ENCODE data around the gene AATK.

AATK gene
- total RNA-seq = 0.71 to 10.1 (median 1.3) reads per million in 4 experiments

DNA sequence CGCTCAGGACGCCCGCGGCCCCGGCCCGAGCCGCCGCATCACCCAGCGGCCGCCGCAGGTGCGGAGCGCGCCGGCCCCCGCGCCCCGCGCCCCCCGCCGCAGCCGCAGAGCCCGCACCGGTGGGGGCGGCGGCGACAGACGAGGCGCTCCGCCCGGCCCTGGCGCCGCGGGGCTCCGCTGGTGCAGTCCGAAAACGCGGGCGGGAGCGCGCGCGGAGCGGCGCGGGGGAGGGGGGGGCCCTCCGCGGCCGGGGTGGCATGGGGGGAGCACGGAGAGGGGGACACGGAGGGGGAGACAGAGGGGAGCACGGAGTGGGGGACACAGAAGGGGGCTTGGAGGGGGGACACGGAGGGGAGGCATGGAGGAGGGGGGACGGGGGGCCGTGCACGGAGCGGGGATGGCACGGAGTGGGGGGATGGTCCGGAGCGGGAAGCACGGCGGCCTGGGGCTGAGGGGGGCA, at the start of gene AATK:
TSS of gene AATK (minus strand) at position 189 of the 460 bp plus-strand sequence. CDS start 229 bp downstream, outside the sequence.
- DNase-seq = no peak

DNA sequence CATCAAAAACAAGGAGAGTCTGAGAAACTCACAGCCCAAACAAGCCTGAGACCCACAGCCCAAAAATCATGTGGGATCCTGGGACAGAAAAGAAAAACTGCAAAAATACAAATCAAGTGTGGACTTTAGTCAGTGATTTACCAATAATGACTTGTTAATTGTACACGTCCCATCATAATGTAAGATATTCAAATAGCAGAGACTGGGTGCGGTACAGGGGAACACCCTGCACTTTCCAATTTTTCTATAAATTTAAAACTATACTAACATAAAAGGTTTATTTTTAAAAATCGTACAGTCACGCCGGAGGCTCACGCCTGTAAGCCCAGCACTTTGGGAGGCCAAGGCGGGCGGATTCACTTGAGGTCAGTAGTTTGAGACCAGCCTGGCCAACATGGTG, 48.0 kb upstream of the AATK start:
- no peak for DNase-seq

GRCh38 chr17:81212365-81212764, 46.3 kb upstream of the AATK start:
- no peak for DNase-seq

DNA sequence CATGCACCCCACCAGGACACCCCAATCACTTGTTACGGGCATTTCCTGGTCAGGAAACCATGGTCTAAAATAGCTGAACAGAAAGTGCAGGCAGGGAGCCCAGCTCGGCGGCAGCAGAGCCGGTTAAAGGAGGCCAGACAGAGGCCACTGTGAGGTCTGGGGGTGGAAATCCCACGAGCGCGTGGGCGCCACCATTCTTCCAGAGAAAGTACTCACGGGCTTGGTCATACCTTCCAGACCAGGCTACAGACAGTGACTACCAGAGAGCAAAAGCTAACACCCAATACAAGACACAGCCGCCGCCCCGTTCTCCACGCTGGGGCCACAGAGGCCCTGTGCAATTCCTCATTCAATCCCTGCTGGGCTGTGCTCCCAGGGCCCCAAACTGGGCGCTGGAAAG, 44.8 kb upstream of the AATK start:
- DNase-seq = no peak

GRCh38 chr17:81210466-81210865, 44.4 kb upstream of the AATK start:
- DNase-seq = no peak

- DNase-seq = no peak
Observed at GRCh38 chr17:81209141-81209540, 43.1 kb upstream of the AATK start.

DNA sequence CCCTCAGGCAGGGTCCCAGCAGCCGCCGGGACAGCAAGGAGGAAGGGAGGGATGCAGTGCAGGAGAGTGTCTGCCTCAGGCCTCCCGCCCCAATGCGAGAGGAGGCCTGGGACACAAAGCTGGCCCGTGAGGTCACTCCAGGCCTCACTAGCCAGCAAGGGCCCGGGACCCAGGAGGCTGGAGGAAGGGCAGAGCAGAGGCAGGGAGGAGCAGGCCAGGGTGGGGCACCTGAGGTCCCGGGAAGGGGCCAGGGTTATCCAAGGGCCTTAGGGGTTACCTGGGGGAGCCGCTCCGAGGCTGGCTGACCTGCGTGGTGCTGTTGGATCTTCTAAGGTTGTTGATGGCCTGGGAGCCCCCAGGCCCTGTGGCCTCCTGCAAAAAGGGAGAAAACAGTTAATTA, 42.6 kb upstream of the AATK start:
- DNase-seq = no peak

DNA sequence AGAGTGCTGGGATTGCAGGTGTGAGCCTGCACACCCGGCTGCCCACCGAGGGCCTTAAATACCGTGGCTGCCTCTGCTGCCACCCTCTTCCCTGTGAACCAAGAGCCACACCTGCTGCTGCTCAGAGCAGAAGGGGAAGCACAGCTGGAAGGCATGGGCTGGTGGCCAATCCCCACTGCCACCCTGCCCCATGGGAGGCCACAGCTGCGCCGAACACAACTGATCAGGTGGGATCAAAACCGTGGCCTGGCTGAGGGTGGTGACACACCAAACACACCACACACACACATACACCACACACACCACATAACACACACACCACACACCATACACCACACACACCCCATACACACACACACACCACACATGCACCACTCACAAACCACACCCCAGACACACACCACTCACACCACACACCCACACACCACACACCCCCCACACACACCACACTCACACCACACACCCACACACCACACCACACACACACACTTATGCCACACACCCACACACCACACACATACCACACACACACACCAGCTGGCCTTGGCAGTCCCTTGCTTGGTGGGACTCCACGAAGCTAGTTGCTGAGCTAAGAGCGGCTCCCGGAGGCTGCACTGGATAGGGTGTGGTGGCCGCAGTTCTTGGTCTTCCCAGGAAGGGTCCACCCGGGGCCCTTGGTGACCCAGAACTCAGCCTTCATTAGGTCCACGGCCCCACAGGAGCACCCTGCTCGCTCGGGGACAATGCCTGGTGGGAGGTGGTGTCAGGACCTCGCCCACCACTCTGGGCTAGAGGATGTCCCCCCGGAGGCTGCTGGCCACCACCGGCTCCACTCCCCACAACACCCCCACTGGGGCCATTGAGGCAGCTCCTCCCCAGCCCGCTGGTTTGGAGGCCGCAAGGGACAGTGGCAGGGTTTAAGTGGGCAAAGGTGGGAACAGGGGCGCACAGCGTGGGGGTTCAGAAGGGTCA, 41.9 kb upstream of the AATK start:
- no peak for DNase-seq

DNA sequence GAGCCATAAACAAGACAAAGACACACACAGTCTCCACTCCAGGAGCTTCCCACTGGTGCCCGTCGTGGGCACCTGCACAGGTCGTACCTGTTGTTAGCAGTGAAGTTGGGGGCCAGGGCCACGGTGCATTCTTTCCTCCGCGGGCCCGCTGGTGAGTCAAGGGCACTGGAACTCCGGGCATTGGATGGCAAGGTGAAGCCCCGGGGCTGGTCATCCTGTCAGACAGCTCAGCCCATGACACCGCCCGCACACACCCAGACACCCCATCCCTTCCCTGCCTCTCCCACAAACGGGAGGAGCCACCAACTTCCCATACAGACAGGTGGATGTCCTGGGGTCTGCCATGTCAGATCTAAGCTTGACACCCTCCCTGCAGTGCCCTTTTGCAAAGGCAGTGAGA, 40.6 kb upstream of the AATK start:
- no peak for DNase-seq

DNA sequence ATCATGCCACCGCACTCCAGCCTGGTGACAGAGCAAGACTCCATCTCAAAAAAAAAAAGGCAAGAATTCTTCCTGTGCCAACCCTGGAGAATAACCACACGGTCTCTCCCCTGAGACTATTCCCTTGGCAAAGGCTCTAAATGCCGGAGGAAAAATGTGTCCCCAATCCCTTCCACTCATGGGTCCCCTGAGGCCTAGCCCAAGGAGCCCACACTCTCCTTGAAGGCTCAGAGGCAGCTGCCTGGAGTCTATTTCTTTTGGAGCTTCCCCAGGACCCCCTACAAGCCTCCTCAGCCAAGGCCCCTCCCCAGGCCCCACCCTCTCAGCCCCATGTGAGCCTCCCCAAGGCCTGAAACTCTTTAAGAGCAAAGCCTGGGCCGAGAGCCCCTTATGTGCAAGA, 40.1 kb upstream of the AATK start:
- no peak for DNase-seq

- DNase-seq = no peak
Observed at GRCh38 chr17:81204578-81204977, 38.6 kb upstream of the AATK start.

DNA sequence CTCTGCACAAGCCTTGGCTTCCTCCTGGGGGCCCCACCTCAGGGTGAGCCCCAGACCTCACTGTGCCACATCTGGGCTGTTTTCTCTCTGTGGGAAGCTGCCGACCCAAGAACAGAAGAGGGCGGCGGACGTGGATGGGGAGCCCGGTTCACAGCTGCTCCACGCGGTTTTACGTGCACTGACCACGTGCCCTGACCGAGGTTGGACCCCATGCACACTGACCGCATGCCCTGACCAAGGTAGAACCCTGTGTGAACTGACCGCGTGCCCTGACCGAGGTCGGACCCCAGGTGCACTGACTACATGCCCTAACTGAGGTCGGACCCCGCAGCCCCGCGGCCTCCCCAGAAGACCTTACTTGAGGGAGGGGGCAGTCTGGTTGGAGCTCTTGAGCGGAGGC, 37.1 kb upstream of the AATK start:
- DNase-seq = no peak

DNA sequence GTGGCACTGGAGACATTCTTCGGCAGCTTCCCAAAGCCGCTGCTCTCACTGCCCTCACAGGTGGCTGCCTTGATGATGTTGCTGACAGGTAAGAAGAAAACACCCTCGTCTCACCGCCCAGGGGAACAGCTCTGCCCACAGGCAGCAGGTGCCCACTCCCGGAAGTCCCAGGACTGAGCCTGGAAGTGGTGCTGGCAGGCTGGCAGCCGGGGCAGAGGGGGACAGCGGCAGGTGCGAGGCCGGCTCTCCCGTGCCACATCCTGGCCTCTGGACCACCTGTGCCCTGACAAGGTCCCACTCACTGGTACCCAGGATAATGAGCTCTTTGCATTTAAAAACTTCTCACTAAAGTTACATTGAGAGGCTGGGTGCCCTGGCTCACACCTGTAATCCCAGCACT, 36.3 kb upstream of the AATK start:
- no peak for DNase-seq

DNA sequence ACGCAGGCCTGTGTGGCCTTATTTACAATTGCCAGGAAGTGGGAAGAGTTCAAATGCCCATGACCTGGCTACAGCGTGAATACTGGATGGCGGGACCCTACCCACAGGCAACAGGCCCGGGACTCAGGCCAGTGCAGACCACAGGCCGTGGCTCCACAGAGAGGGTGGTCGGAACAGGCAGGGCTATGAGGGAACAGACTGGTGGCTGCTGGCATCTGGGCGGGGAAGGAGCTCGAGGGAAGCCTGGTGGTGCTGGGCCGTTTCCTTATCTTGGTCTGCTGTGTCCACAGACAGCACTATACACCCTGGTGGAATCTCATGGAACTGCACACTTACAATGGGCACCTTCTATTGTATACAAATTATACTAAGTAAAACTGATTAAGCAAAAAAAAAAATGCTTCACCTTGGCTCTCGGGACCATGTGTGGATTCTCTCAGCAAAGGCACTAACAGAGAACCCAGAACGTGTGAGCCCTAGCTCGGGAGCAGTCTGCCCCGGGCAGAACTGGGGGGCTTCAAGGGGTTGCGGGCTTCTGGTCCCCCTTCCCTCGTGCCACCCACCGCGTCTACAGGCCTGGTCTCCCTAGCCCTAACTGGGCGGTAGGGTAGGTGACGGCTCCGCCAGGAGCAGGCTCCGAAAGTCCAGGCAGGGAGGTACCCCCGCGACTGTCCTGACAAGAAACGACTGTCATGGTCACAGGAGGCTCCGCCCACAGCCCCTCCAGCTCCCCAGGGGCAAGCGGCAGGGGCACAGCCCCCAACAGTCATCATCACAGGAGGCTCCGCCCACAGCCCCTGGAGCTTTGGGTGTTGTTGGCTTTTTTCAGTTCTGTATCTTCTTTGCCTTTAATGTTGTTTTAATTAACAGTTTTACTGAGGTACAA, 34.9 kb upstream of the AATK start:
- no peak for DNase-seq

DNA sequence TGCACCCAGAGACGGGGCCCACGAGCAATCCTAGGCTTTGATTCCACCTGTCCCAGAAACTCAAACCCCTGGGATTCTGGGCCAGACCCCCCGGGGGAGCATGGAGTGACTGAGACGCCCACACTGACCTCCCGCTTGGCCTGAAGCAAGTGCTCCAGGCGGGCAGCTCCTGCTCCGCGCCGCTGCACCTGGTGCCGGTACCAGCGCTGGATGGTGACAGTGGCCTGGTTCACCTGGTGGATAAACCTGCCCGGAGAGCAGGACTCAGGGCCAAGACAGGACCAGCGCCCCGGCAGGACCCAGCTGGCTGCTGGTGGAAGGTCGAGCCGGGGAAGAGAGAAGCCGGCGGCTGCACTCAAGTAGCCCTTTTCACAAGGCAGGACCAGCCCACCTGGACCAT, 34.2 kb upstream of the AATK start:
- DNase-seq = no peak

- no peak for DNase-seq
Observed at GRCh38 chr17:81199482-81199830, 33.4 kb upstream of the AATK start.

DNA sequence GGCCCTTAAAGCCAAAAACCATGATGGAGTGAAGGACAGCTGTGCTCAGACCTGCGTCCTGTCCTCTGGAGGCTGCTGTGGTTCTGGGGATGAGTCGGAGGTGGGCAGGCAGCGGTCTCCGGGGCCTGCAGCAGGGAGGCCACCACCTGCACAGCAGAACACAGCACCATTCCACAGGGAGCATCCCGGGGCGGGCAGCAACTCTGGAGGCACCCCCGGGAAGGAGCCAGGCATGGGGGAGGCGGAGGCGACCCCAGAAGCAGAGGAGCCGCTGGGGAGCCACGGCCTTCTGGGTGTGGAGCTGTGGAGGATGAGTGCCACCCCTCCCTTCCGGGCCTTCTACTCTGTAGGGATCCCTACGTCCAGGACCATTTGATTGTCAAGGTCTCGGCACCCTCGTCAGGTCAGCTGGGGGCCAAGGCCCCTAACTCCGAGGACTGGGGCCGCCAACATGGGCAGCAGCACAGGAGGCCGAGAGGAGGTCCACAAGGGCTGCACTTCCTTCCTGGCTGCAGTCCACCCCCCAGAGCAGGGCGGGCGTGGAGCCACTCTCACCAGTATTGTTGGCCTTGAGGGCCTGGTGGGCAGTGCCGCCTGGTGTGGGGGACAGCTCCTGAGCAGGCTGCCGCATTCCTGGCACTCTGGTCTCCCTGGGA, 32.9 kb upstream of the AATK start:
- no peak for DNase-seq

GRCh38 chr17:81197831-81198490, 31.9 kb upstream of the AATK start:
- no peak for DNase-seq

DNA sequence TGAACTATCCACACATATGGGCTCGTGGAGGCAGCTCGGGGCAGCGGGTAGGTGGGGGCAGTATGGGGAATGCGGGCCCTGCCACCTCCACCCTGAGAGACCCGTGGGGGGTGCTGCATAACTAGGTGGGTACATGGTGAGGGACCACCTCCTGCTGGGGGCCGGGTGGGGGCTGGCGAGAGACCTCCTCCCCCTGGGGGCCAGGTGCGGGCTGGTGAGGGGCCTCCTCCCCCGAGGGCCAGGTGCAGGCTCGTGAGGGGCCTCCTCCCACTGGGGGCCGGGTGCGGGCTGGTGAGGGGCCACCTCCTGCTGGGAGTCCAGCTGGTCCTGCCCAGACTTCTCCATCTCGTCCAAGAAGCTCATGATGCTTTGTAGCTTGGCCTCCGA, 31.4 kb upstream of the AATK start:
- DNase-seq = no peak

DNA sequence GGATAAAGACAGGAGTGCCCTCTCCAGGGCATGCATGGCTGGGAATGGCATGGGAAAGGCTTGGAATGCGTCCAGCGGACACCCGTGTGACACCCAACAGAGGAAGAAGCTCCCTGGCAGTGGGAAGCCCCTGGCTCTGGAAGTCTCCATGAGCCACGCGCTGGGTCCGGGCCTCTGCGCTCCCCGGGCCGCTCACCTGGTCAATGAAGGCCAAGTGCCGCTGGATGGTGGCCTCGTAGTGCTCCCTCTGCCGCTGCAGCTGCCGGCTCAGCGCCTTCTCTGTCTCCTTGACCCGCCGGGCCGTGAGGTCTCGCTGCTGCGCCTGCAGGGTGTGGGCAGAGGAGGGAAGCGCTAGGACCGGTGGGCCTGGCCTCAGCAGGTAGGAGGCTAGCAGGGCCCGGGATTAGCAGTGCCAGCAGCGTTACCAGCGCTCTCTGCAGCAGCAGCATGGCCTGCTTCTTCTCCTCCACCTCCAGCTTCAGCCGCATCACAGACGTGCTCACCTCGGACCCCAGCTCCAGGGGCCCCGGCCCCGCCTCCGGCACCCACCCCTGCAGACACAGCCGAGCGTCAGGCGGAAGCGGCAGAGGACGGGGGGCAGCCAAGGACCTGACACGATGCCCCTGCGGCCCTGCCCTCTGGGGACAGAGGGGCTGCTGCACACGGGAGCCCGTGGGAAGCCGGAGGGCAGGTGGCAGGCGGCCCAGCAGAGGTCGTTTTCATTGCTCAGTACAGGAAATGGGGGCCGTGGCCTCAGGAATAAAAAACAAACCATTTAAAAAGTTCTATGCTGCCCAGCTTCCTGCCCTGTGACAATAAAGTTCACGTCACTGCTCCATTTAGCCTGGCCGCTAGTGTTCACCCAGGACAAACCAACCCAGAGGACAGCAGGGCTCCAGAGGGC, 30.7 kb upstream of the AATK start:
- no peak for DNase-seq

GRCh38 chr17:81195941-81196495, 30.0 kb upstream of the AATK start:
- DNase-seq = no peak
